SIG-M5 (cell line): ENCODE data around the gene GBGT1.

Source experiments
- DNase-seq: peaks from one replicate; lab custom pipeline; 2025; lab: John Stamatoyannopoulos, UW

The GBGT1 gene

DNA sequence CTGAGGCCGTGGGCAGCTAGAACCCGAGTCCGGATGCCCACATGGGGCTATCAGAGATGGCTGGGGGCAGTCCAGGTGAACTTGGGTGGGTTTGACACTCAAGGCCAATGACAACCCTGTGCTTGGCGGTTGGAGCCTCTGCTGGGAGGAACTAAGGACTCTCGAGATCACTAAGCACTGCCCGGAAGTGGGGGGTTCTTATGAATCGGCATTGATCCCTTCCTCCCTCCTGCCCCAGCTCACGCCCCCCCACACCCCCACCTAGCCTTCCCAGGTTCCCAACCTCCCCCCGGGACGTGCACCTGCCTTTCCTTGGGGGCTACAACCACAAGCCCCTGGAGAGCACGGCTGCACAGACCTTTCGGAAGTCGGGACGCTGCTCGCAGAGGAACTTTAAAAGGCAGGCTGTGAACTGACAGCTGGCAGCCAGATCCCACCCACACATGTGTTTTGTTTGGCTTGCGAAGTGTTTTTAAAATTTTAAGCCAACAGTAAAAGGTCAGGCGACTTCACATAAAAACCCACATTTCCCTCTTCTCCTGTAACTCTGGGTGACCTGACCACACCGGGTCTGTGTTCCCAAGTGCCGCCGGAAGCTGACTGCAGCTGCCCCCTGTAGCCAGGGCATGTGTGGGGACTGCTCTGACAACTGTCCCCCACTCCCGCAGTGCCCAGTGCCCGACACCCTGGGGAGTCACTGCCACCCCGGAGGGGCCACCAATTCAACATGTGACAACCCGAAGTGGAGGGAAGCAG is 37.6 kb downstream of the GBGT1 start:
- DNase-seq: no peak

GRCh38 chr9:133124907-133125275 is 38.8 kb downstream of the GBGT1 start:
- DNase-seq: no peak

GRCh38 chr9:133124123-133124906 is 39.4 kb downstream of the GBGT1 start:
- no peak for DNase-seq

DNA sequence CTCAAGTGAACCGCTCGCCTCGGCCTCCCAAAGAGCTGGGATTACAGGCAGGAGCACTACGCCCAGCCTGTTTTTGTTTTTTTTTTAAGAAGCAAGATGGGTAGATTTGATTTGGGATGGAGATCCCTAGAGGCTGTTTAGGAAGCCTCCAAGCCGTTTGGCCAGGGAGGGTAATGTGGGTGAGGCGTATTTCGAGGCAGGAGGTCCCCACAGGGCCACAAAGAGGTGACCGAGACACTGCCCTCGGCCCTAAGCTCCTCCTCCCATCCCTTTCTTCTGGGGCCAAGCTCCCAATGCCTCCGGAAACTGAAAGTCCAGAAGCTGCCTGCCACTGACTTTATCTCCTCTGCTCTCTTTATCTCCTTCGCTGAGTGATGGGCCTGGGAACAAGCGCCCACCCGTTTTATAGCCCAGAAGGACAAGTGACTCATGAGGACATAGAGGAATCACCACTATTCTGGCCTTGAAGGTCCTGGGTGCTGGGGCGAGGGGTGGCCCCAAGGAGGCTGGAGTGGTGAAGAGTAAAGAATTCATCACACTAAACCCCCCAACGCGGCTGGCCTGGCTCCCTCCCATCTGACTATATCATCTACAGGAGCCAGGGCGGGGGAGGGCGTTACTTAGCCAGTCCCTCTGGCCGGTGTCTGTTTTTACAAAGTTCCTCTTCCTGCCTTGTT is 40.6 kb downstream of the GBGT1 start:
- DNase-seq: no peak

GRCh38 chr9:133122605-133122934 is 41.1 kb downstream of the GBGT1 start:
- no peak for DNase-seq

GRCh38 chr9:133121915-133122550 is 41.7 kb downstream of the GBGT1 start:
- DNase-seq: no peak

GRCh38 chr9:133121198-133121914 is 42.4 kb downstream of the GBGT1 start, which contains the start of gene RALGDS:
RALGDS (minus strand) TSS chr9:133121240; CDS start chr9:133121154, 86 bp downstream.
- peak; percentile 85 for DNase-seq

- no peak for DNase-seq
Measured at GRCh38 chr9:133120501-133121197, 43.1 kb downstream of the GBGT1 start.

DNA sequence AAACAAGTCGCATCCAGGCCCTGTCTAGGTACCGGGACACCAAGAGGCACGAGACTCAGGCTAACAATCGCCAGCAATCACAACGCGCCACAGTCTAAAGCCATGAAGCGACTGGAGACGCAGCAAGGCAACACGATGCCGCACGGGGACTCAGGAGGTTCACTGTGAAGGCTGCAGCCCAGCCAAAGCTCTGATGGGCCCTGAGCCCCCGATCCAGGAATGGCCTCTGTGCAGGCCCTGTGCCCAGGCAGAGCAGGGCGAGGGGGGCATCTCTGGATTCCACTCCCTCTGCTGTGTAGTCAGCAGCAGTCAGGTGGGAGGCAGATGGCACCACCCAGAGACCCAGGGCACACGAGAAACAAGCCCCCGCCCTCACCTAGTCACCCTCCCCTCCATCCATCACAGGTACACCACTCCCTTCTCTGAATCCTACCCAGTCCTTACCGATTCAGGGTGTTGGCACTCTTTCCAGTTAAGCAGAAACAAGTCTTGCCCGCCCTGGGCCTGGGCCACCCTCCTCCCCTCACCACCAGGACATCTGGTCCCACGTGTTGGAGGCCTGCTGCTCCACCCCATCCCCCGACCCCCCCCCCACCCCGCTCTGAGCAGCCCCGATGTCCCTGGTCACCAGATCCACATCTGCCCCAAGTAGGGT is 43.7 kb downstream of the GBGT1 start:
- no peak for DNase-seq

- DNase-seq: no peak
Measured at GRCh38 chr9:133119103-133119845, 44.4 kb downstream of the GBGT1 start.

DNA sequence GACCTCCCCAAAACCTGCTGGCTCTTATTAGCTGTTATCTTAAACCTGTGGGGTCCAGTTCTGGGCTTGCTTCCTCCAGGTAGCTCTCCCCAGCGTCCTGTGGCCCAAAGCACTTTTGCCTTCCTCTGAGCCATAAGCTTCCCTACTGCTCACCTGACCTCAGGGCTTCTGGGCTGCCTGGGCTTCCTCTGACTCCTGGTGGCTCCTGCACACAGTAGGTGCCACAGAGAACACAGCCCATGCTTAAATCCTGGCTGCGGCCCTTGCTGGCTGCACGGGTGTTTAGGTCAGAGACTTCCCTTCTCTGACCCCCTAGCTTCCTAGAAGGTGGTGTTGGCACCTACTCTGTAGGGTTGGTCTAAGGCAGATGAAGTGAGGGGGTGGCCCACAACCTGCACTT is 45.1 kb downstream of the GBGT1 start:
- DNase-seq: no peak

- no peak for DNase-seq
Measured at GRCh38 chr9:133118179-133118520, 45.6 kb downstream of the GBGT1 start.

GRCh38 chr9:133117271-133118178 is 46.2 kb downstream of the GBGT1 start:
- no peak for DNase-seq

DNA sequence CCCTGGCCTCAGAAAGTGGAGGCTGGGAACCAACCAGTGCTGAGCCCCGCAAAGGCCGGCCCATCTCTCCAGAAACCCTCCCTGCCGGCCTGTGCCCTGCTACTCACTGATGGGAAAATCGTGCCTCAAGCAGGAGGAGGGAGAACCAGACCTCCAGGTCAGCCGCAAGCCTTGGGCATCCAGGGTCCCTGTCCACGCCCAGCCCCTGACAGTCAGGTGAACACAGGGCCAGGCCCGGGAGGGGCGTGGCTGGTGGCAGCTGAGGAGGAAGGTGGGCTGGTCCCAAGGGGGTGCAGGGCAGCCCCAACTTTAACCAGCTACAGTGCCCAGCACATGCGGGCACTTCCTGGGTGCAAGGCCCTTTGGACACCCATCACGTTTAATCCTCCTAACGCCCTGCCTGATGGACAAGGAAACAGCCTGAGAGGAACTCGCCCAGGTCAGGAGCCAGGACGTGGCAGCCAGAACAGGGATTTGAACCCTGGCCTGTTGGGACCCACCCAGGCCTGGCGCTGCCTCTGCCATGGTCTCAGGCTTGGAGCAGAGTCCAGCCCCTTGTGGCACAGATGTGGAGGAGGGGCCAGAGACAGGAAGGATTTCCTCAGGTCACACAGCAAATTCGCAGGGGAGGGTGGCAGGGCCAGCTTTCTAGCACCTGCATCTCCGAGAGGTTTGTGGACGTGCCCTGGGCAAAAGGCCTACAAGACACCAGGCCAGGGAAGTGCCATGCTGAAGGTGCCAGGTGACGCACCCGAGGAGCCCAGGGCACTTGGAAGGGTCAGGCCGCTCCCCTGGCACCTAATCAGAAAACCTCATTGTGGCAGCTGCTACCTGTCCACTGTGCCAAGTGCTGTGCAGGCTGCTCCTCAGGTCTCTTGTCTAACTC is 47.1 kb downstream of the GBGT1 start:
- no peak for DNase-seq

GRCh38 chr9:133115604-133116345 is 47.9 kb downstream of the GBGT1 start:
- no peak for DNase-seq

DNA sequence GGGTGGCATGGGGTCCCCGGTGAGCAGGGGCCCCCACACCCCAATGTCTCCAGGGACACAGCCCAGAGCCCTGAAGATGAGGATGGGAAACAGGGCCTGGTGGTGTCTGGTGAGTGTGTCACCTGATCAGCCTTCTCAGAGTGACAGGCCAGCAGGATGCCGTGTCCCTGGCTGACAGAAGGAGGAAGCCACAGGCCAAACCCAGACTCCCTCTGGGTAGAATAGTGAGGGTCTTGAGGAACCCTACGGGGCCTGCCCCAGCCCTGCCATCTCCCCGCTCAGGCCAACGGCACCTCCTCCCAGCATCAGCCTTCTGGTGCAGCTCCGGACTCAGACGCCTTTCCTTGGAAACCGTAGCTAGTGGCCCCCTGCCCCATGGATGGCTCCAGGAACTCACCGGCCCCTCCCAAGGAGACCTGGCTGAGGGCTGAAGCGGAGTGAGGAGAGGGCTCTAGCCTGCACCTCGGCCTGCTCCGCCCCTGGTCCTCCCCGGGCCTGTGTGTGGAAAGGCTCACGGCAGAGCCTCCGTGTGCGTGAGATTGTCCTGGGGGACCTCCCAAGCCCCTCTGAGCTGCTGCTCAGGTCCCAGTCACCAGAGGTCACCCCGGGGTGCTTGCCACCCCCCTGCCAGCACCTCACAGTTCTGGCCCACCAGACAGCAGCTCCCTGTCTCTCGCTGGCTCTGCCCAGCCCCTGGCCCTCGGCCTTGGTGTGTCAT is 48.7 kb downstream of the GBGT1 start:
- no peak for DNase-seq
